OCI-LY1 (cell line): ENCODE results near the gene SP6.

Source experiments
- EZH2 ChIP-seq: fragments of 200-600 bp; sonication (generic), shearing (Covaris generic); IDR thresholded peaks from 2 replicates; pipeline ENCODE4 v1.8.0; 2017; ENCODE audit warnings: borderline replicate concordance, mixed run types, mild to moderate bottlenecking, antibody characterized with exemption, low read length, moderate library complexity, mixed read lengths
- TF ChIP-seq, protein P1 (sequence below): fragments of 200-600 bp; sonication (generic), shearing (Covaris generic); IDR thresholded peaks from 2 replicates; pipeline ENCODE4 v1.5.1; 2017; ENCODE audit warnings: mild to moderate bottlenecking, antibody characterized with exemption, low read length, moderate library complexity, mixed read lengths

DNA sequence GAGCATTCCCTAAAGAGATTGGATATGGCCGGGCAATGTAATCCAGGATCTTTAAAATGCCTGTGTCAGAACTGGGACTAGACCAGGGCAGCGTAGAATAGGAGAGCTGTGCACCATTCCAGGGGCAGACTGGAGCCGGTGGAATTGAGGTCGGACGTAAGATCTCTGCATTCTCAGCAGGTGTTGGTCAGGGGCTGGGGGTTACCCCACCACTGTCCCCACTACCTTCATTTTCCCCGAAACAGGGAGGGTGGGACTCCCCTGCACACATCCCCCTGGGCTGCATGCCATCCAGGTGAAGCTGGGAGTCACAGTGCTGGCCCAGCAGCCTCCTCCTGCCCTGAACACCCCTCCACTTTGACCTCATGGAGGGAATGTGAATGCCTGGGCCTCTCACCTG lies 47.2 kb downstream of the SP6 start:
- TF ChIP-seq, protein P1, sequence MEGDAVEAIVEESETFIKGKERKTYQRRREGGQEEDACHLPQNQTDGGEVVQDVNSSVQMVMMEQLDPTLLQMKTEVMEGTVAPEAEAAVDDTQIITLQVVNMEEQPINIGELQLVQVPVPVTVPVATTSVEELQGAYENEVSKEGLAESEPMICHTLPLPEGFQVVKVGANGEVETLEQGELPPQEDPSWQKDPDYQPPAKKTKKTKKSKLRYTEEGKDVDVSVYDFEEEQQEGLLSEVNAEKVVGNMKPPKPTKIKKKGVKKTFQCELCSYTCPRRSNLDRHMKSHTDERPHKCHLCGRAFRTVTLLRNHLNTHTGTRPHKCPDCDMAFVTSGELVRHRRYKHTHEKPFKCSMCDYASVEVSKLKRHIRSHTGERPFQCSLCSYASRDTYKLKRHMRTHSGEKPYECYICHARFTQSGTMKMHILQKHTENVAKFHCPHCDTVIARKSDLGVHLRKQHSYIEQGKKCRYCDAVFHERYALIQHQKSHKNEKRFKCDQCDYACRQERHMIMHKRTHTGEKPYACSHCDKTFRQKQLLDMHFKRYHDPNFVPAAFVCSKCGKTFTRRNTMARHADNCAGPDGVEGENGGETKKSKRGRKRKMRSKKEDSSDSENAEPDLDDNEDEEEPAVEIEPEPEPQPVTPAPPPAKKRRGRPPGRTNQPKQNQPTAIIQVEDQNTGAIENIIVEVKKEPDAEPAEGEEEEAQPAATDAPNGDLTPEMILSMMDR, result no peak
- no peak for TF ChIP-seq EZH2
